GM18508 (cell line): ENCODE measurements around the gene EIF4A3.

Experiments
- ATAC-seq: cut with Tn5 transposase; IDR thresholded peaks from one replicate; pipeline ENCODE4 v1.9.1; 2021; ENCODE audit warnings: moderate number of reproducible peaks; ENCODE audit not compliant: insufficient read depth, unreplicated experiment

The EIF4A3 gene

GRCh38 chr17:80086616-80087015, 60.3 kb downstream of the EIF4A3 start:
- no peak for ATAC-seq

GRCh38 chr17:80086081-80086480, 60.8 kb downstream of the EIF4A3 start:
- no peak for ATAC-seq

- no peak for ATAC-seq
Measured at GRCh38 chr17:80084773-80085172, 62.2 kb downstream of the EIF4A3 start.
